ENCODE results near the gene BBIP1.

BBIP1 gene

GRCh38 chr10:110931769-110932381 lies 12.9 kb upstream of the BBIP1 start:
- CTCF ChIA-PET: no interaction called here
- TF ChIP-seq BHLHE40 (IDR thresholded peaks at IDR 0.05; ENCODE audit: borderline replicate concordance) (no peak), NFRKB (IDR thresholded peaks at IDR 0.05) (no peak), PKNOX1 (IDR thresholded peaks at IDR 0.05) (no peak), HDGF (IDR thresholded peaks at IDR 0.05; ENCODE audit: borderline replicate concordance) (no peak), FOXM1 (IDR thresholded peaks at IDR 0.05; ENCODE audit: borderline replicate concordance) (no peak), CTBP1 (IDR thresholded peaks at IDR 0.05; ENCODE audit: borderline replicate concordance) (no peak), ELF4 (IDR thresholded peaks at IDR 0.05) (no peak), SP1 (IDR thresholded peaks at IDR 0.05) (no peak), LEF1 (IDR thresholded peaks at IDR 0.05; ENCODE audit: borderline replicate concordance) (no peak), FOXK2 (IDR thresholded peaks at IDR 0.05) (no peak), L3MBTL2 (conservative IDR thresholded peaks at IDR 0.05) (no peak), FOXA1 (IDR thresholded peaks at IDR 0.05) (no peak)

GRCh38 chr10:110927461-110927860 lies 8.5 kb upstream of the BBIP1 start:
- POLR2A ChIA-PET: interaction anchor here (1.1 to 3.7 kb wide), 2 partner anchors 9 to 11 kb away, joined by 4 to 20 read pairs; partner anchors contain the start of genes BBIP1 and SHOC2
- TF ChIP-seq L3MBTL2 (conservative IDR thresholded peaks at IDR 0.05) (no peak), NFRKB (IDR thresholded peaks at IDR 0.05) (no peak), ELF4 (IDR thresholded peaks at IDR 0.05) (no peak), ZNF384 (IDR thresholded peaks at IDR 0.05) (no peak), PKNOX1 (IDR thresholded peaks at IDR 0.05) (no peak), TARDBP (IDR thresholded peaks at IDR 0.05) (no peak), HDGF (IDR thresholded peaks at IDR 0.05; ENCODE audit: borderline replicate concordance) (no peak), FOXK2 (IDR thresholded peaks at IDR 0.05) (no peak), SP1 (IDR thresholded peaks at IDR 0.05) (no peak), FOXA1 (IDR thresholded peaks at IDR 0.05) (no peak), ARNT (IDR thresholded peaks at IDR 0.05) (no peak), FOXM1 (IDR thresholded peaks at IDR 0.05; ENCODE audit: borderline replicate concordance) (no peak), BHLHE40 (IDR thresholded peaks at IDR 0.05; ENCODE audit: borderline replicate concordance) (no peak)
- no peak for DNase-seq (ENCODE audit: extremely low spot score)
- CTCF ChIA-PET: no interaction called here

More at GRCh38 chr10:110931769-110932381, 12.9 kb upstream of the BBIP1 start:
- no peak for DNase-seq (ENCODE audit: extremely low spot score)
- POLR2A ChIA-PET: no interaction called here

GRCh38 chr10:110923856-110924493 lies 5.0 kb upstream of the BBIP1 start:
- ChIA-PET CTCF (no interaction called here), POLR2A (no interaction called here)
- no peak for DNase-seq (ENCODE audit: extremely low spot score)
- TF ChIP-seq ELF4 (IDR thresholded peaks at IDR 0.05) (no peak), NFRKB (IDR thresholded peaks at IDR 0.05) (no peak)

- TF ChIP-seq L3MBTL2 (conservative IDR thresholded peaks at IDR 0.05): no peak
- no peak for TF ChIP-seq HDGF (IDR thresholded peaks at IDR 0.05; ENCODE audit: borderline replicate concordance)
- TF ChIP-seq SUZ12 (IDR thresholded peaks at IDR 0.05): no peak
- TF ChIP-seq PKNOX1 (IDR thresholded peaks at IDR 0.05): no peak
- TF ChIP-seq SP1 (IDR thresholded peaks at IDR 0.05): no peak
- no peak for TF ChIP-seq CTBP1 (IDR thresholded peaks at IDR 0.05; ENCODE audit: borderline replicate concordance)
- ChIA-PET POLR2A (no interaction called here), CTCF (interaction anchor here (0.6 to 1.1 kb wide), 3 partner anchors 10 to 186 kb away, joined by 3 to 4 read pairs (median 3); no protein-coding TSS in a partner anchor)
- peak; percentile 42 for DNase-seq (ENCODE audit: extremely low spot score)
Measured at GRCh38 chr10:110919971-110920881, 1.2 kb upstream of the BBIP1 start.

- CTCF ChIA-PET: no interaction called here
- no peak for TF ChIP-seq ZNF384 (IDR thresholded peaks at IDR 0.05)
- TF ChIP-seq L3MBTL2 (conservative IDR thresholded peaks at IDR 0.05): no peak
- no peak for TF ChIP-seq ELF4 (IDR thresholded peaks at IDR 0.05)
- TF ChIP-seq NFRKB (IDR thresholded peaks at IDR 0.05): no peak
- no peak for TF ChIP-seq SUZ12 (IDR thresholded peaks at IDR 0.05)
- DNase-seq (ENCODE audit: extremely low spot score): peak; percentile 68
- POLR2A ChIA-PET: interaction anchor here (0.6 to 2.4 kb wide), 18 partner anchors 9 to 616 kb away, joined by 3 to 20 read pairs (median 4); partner anchors contain the start of genes ADRA2A, PDCD4 and SMNDC1
Measured at GRCh38 chr10:110919349-110919931, 460 bp upstream of the BBIP1 start, which contains the start of gene SHOC2. SHOC2 (plus strand) TSS chr10:110919604; CDS start chr10:110964359, 44,755 bp downstream.

- DNase-seq (ENCODE audit: extremely low spot score): peak; percentile 91
- TF ChIP-seq SP1 (IDR thresholded peaks at IDR 0.05) (no peak), ZNF384 (IDR thresholded peaks at IDR 0.05) (no peak), LEF1 (IDR thresholded peaks at IDR 0.05; ENCODE audit: borderline replicate concordance) (no peak), L3MBTL2 (conservative IDR thresholded peaks at IDR 0.05) (no peak; the same call in 1 of the 2 replicates), ELF4 (IDR thresholded peaks at IDR 0.05) (no peak), CTBP1 (IDR thresholded peaks at IDR 0.05; ENCODE audit: borderline replicate concordance) (no peak), HDGF (IDR thresholded peaks at IDR 0.05; ENCODE audit: borderline replicate concordance) (no peak), SUZ12 (IDR thresholded peaks at IDR 0.05) (no peak), FOXK2 (IDR thresholded peaks at IDR 0.05) (no peak), NFRKB (IDR thresholded peaks at IDR 0.05) (no peak), PKNOX1 (IDR thresholded peaks at IDR 0.05) (no peak), FOXA1 (IDR thresholded peaks at IDR 0.05) (no peak), FOXM1 (IDR thresholded peaks at IDR 0.05; ENCODE audit: borderline replicate concordance) (no peak), ARNT (IDR thresholded peaks at IDR 0.05) (no peak), BHLHE40 (IDR thresholded peaks at IDR 0.05; ENCODE audit: borderline replicate concordance) (no peak), TARDBP (IDR thresholded peaks at IDR 0.05) (no peak)
- CTCF ChIA-PET: no interaction called here
- POLR2A ChIA-PET: interaction anchor here (0.6 to 2.4 kb wide), 17 partner anchors 8 to 615 kb away, joined by 3 to 20 read pairs (median 4); partner anchors contain the start of genes ADRA2A, PDCD4 and SMNDC1
Measured at GRCh38 chr10:110918269-110918642, 724 bp downstream of the BBIP1 start.

Data from HEK293T (cell line).